Hindlimb muscle (tissue), 1 donor: ENCODE data around the gene CD4. TPM values are rescaled to one million over a fixed set of nuclear protein-coding genes. Genes with fewer than 3 reads are reported as not detected.

ENCODE experiments used
- DNase-seq: peaks from one replicate; pipeline ENCODE4 v3.0.0-alpha.2; 2013
- polyA plus RNA-seq: library from polyadenylated mRNA; unstranded; fragments of 120-200 nt; gene quantifications from one replicate; pipeline ENCODE4 v1.2.1, GENCODE V29; 2013; ENCODE audit not compliant: insufficient read length

Gene CD4
- polyA plus RNA-seq, 1 donor: 11.1 TPM

GRCh38 chr12:6765634-6766581 lies 23.4 kb upstream of the CD4 start, which contains the start of gene PTMS:
Gene PTMS, plus strand, starts transcription at chr12:6766363. Its CDS starts 343 bp downstream, at chr12:6766706.
- DNase-seq: peak; percentile 89

- peak; percentile 90 for DNase-seq
These were observed 22.5 kb upstream of the CD4 start for GRCh38 chr12:6766651-6767349.

- DNase-seq: no peak
These were observed 21.7 kb upstream of the CD4 start for GRCh38 chr12:6767353-6768319.

- DNase-seq: no peak
These were observed 20.9 kb upstream of the CD4 start for GRCh38 chr12:6768437-6768914.

GRCh38 chr12:6768990-6769389 lies 20.3 kb upstream of the CD4 start:
- peak; percentile 51 for DNase-seq

- no peak for DNase-seq
These were observed 19.7 kb upstream of the CD4 start for GRCh38 chr12:6769666-6770065.

GRCh38 chr12:6770094-6770493 lies 19.2 kb upstream of the CD4 start:
- DNase-seq: no peak

- DNase-seq: no peak
These were observed 18.7 kb upstream of the CD4 start for GRCh38 chr12:6770600-6770999.

- DNase-seq: no peak
These were observed 18.2 kb upstream of the CD4 start for GRCh38 chr12:6771091-6771495.

- DNase-seq: no peak
These were observed 17.6 kb upstream of the CD4 start for GRCh38 chr12:6771509-6772330.

- no peak for DNase-seq
These were observed 17.0 kb upstream of the CD4 start, which contains the start of gene LAG3 for GRCh38 chr12:6772331-6772695. Gene LAG3, plus strand, starts transcription at chr12:6772520. Its CDS starts 333 bp downstream, at chr12:6772853.

- DNase-seq: no peak
These were observed 16.4 kb upstream of the CD4 start for GRCh38 chr12:6772726-6773589.

GRCh38 chr12:6773590-6774351 lies 15.6 kb upstream of the CD4 start:
- no peak for DNase-seq

- DNase-seq: no peak
These were observed 14.7 kb upstream of the CD4 start for GRCh38 chr12:6774499-6775062.

GRCh38 chr12:6775185-6776174 lies 13.8 kb upstream of the CD4 start:
- no peak for DNase-seq

GRCh38 chr12:6777386-6777785 lies 11.9 kb upstream of the CD4 start:
- DNase-seq: no peak

GRCh38 chr12:6778217-6778573 lies 11.1 kb upstream of the CD4 start:
- peak; percentile 49 for DNase-seq
